Natural killer cell (primary cell): ENCODE measurements around the gene LGALS3. TPM values are rescaled to one million over a fixed set of nuclear protein-coding genes. Genes with fewer than 3 reads are reported as not detected.

Experiments
- ATAC-seq, 3 donors: fragments of 150-1000 bp in 2 of 3; fragments of 200-7000 bp in 1 of 3; cut with Tn5 transposase; 1 replicate in 1 of 3; 2 replicates in 2 of 3; pipeline ENCODE4 v1.10.0; 2021; ENCODE audit warnings: mild to moderate bottlenecking in 2 of 3, moderate library complexity in 2 of 3
- DNase-seq, 2 donors: peaks; one replicate each; pipeline versions ENCODE4 v3.0.0 to v3.0.0-alpha.2; 2013 to 2021; ENCODE audit warnings: mixed read lengths in 1 of 2
- H3K27ac ChIP-seq: one replicate; pipeline ENCODE4 v1.5.1; 2013; ENCODE audit warnings: mild to moderate bottlenecking, low read length
- H3K27me3 ChIP-seq: one replicate; pipeline ENCODE4 v1.6.1; 2013; ENCODE audit warnings: low read length; ENCODE audit not compliant: control insufficient read depth, insufficient read depth
- H3K36me3 ChIP-seq: one replicate; pipeline ENCODE4 v1.6.1; 2013; ENCODE audit warnings: low read length; ENCODE audit not compliant: control insufficient read depth, insufficient read depth
- H3K4me1 ChIP-seq: one replicate; pipeline ENCODE4 v1.6.1; 2013; ENCODE audit warnings: low read length; ENCODE audit not compliant: control insufficient read depth, insufficient read depth
- H3K4me3 ChIP-seq: one replicate; pipeline ENCODE4 v1.5.1; 2013; ENCODE audit warnings: low read length
- H3K9me3 ChIP-seq: one replicate; pipeline ENCODE4 v1.6.1; 2013; ENCODE audit warnings: low read length; ENCODE audit not compliant: control insufficient read depth, insufficient read depth
- H3K27ac Mint-ChIP-seq, 2 donors: one replicate each; pipeline ENCODE4 v1.8.0; 2022; ENCODE audit warnings: mild to moderate bottlenecking in 2 of 2, mixed read lengths in 2 of 2, moderate library complexity in 1 of 2
- H3K27me3 Mint-ChIP-seq, 2 donors: one replicate each; pipeline ENCODE4 v1.8.0; 2022; ENCODE audit warnings: low read depth in 2 of 2, mixed read lengths in 2 of 2
- H3K36me3 Mint-ChIP-seq: one replicate; pipeline ENCODE4 v1.8.0; 2022; ENCODE audit warnings: mixed read lengths
- H3K4me1 Mint-ChIP-seq, 2 donors: one replicate each; pipeline ENCODE4 v1.8.0; 2022; ENCODE audit warnings: mixed read lengths in 2 of 2
- H3K4me3 Mint-ChIP-seq: one replicate; pipeline ENCODE4 v1.8.0; 2022; ENCODE audit warnings: mild to moderate bottlenecking, moderate library complexity, mixed read lengths
- H3K9me3 Mint-ChIP-seq, 2 donors: one replicate each; pipeline ENCODE4 v1.8.0; 2022; ENCODE audit warnings: mixed read lengths in 2 of 2
- CTCF ChIP-seq: fragments of 200-600 bp; IDR thresholded peaks from one replicate; pipeline ENCODE4 v1.8.0; 2022; ENCODE audit warnings: antibody characterized with exemption
- WGBS: methylation state at CpG from one replicate; pipeline ENCODE4 v1.1.7; 2013; ENCODE audit warnings: missing lambda C conversion rate; ENCODE audit not compliant: insufficient coverage; 5-methylcytosine and 5-hydroxymethylcytosine counted together
- intact Hi-C: fragments of 100-400 bp; cut with micrococcal nuclease; formaldehyde crosslinking; loops from one replicate; pipeline ENCODE4 v1.14.2; 2022
- total RNA-seq, 4 donors: library from RNA; stranded (reverse); fragments of 120-200 nt in 1 of 4; gene quantifications; one replicate each; pipeline versions ENCODE4 v1.2.3 to v1.2.4, GENCODE V29; 2013 to 2022

The LGALS3 gene
- total RNA-seq, 3 donors from 2014 or later (not counting 1 experiment from before 2014, with no cell fraction given), result 10.8 to 35.7 (median 17.1) TPM

GRCh38 chr14:55107766-55108554 lies 21.1 kb upstream of the LGALS3 start:
- Mint-ChIP-seq H3K27ac (peak overlapping the region in 1 of 2 donors; percentile 66), H3K4me1 (peaks cover 19 to 21% of the 10 kb centered on the region in 2 donors)
- peaks cover 25% of the 10 kb centered on the region for H3K4me1 ChIP-seq

GRCh38 chr14:55109836-55110235 lies 19.2 kb upstream of the LGALS3 start:
- no peaks in the 10 kb centered on the region for H3K27me3 ChIP-seq
- ATAC-seq (no peak), DNase-seq (no peak)
- intact Hi-C loops, result no loop called here
- no peaks in the 10 kb centered on the region for H3K36me3 Mint-ChIP-seq
- H3K4me3 Mint-ChIP-seq, result no peak overlapping the region
- H3K27ac ChIP-seq, result no peak overlapping the region
- peaks cover 7% of the 10 kb centered on the region for H3K4me1 ChIP-seq
- no peaks in the 10 kb centered on the region for H3K9me3 Mint-ChIP-seq
- H3K36me3 ChIP-seq, result no peaks in the 10 kb centered on the region
- H3K4me1 Mint-ChIP-seq, result peaks cover 5 to 6% of the 10 kb centered on the region in 2 donors
- H3K27me3 Mint-ChIP-seq, result peaks cover 0 to 4% of the 10 kb centered on the region in 2 donors
- H3K9me3 ChIP-seq, result no peaks in the 10 kb centered on the region
- WGBS, result 90% methylated on average over 1 of the region's 1 CpG
- no peak overlapping the region for H3K4me3 ChIP-seq
- H3K27ac Mint-ChIP-seq, result no peak overlapping the region
- TF ChIP-seq CTCF, result no peak

More at GRCh38 chr14:55107766-55108554, 21.1 kb upstream of the LGALS3 start:
- Histone ChIP-seq H3K4me3 (no peak overlapping the region), H3K27me3 (no peaks in the 10 kb centered on the region), H3K27ac (peak overlapping the region; percentile 70), H3K36me3 (no peaks in the 10 kb centered on the region), H3K9me3 (no peaks in the 10 kb centered on the region)
- Mint-ChIP-seq H3K4me3 (no peak overlapping the region), H3K9me3 (no peaks in the 10 kb centered on the region), H3K27me3 (no peaks in the 10 kb centered on the region), H3K36me3 (no peaks in the 10 kb centered on the region)
- ATAC-seq (peak; percentile 18 to 50 (median 39)), DNase-seq (peak in 1 of 2 donors; percentile 60)
- no peak for TF ChIP-seq CTCF
- intact Hi-C loops, result no loop called here
- 62% methylated on average over 19 of the region's 19 CpGs for WGBS

- peaks cover 7% of the 10 kb centered on the region for H3K4me1 ChIP-seq
- H3K27ac Mint-ChIP-seq, result no peak overlapping the region
- no peak overlapping the region for H3K4me3 Mint-ChIP-seq
- H3K4me1 Mint-ChIP-seq, result peaks cover 5 to 6% of the 10 kb centered on the region in 2 donors
- WGBS, result over 99% methylated on average over 10 of the region's 10 CpGs
- no peaks in the 10 kb centered on the region for H3K36me3 Mint-ChIP-seq
- DNase-seq (no peak), ATAC-seq (no peak)
- no peaks in the 10 kb centered on the region for H3K36me3 ChIP-seq
- no peaks in the 10 kb centered on the region for H3K9me3 ChIP-seq
- H3K4me3 ChIP-seq, result no peak overlapping the region
- TF ChIP-seq CTCF, result no peak
- H3K27me3 ChIP-seq, result no peaks in the 10 kb centered on the region
- intact Hi-C loops, result no loop called here
- peaks cover 0 to 4% of the 10 kb centered on the region in 2 donors for H3K27me3 Mint-ChIP-seq
- H3K9me3 Mint-ChIP-seq, result no peaks in the 10 kb centered on the region
- no peak overlapping the region for H3K27ac ChIP-seq
These were observed 17.8 kb upstream of the LGALS3 start for GRCh38 chr14:55111122-55111708.
